GM12878 (cell line): ENCODE results near the gene NUAK1. TPM values are rescaled to one million over a fixed set of nuclear protein-coding genes. Genes with fewer than 3 reads are reported as not detected.

Experiments
- ATAC-seq: fragments of 200-7000 bp; cut with Tn5 transposase; 3 replicates; pipeline ENCODE4 v1.9.1; 2020; ENCODE audit warnings: mild to moderate bottlenecking, moderate library complexity
- BruUV-seq: library from RNA; stranded (reverse); fragments of 400-500 nt; replicated peaks from 2 replicates; lab custom pipeline; 2021; lab: Mats Ljungman, UMichigan
- CTCF ChIA-PET: fragments of 300-600 bp; sonication (Branson Sonifier 250); formaldehyde crosslinking; extraction: SDS; loops from one replicate; lab custom pipeline; 2021; ENCODE audit warnings: inconsistent platforms; lab: Yijun Ruan, JAX
- POLR2A ChIA-PET: fragments of 350-600 bp; formaldehyde crosslinking; extraction: SDS; loops from one replicate; lab custom pipeline; 2021; ENCODE audit warnings: inconsistent platforms; lab: Charles Lee
- RAD21 ChIA-PET: fragments of 300-600 bp; sonication (Branson Sonifier 250); formaldehyde crosslinking; loops from one replicate; lab custom pipeline; 2023; ENCODE audit warnings: antibody characterized with exemption; ENCODE audit not compliant: unreplicated experiment; lab: Charles Lee
- SMC1A ChIA-PET: fragments of 300-600 bp; sonication (Branson Sonifier 250); formaldehyde crosslinking; loops from one replicate; lab custom pipeline; 2023; ENCODE audit not compliant: unreplicated experiment, uncharacterized antibody; lab: Charles Lee
- DNase-seq: peaks from one replicate; pipeline ENCODE4 v3.0.0-alpha.2; 2011; ENCODE audit warnings: low read depth, low spot score
- FAIRE-seq: peaks from 3 replicates; lab custom pipeline; 2011; peaks lifted over from hg19 to GRCh38; lab: Jason Lieb, UNC
- H2AFZ ChIP-seq: 2 replicates; pipeline ENCODE4 v1.6.0; 2011; ENCODE audit warnings: low read depth, low read length, control low read depth; ENCODE audit not compliant: control insufficient read depth
- H3K27ac ChIP-seq: 2 replicates; pipeline ENCODE4 v1.5.1; 2011; ENCODE audit warnings: control low read depth; ENCODE audit not compliant: control insufficient read depth, insufficient read depth
- H3K27me3 ChIP-seq, 2 experiments: replicated peaks in 1 of 2; 2 replicates each; pipeline versions ENCODE4 v1.6.0 to v1.6.1; 2011; ENCODE audit warnings: low read length in 1 of 2; ENCODE audit not compliant: control insufficient read depth in 2 of 2, insufficient read depth in 2 of 2
- H3K36me3 ChIP-seq, 2 experiments: 2 replicates each; pipeline ENCODE4 v1.5.1; 2011; ENCODE audit warnings: low read length in 1 of 2; ENCODE audit not compliant: control insufficient read depth in 2 of 2, insufficient read depth in 2 of 2
- H3K4me1 ChIP-seq: 2 replicates; pipeline ENCODE4 v1.6.1; 2011; ENCODE audit warnings: mild to moderate bottlenecking, low read length, moderate library complexity, mixed read lengths; ENCODE audit not compliant: control insufficient read depth, insufficient read depth
- H3K4me2 ChIP-seq: 2 replicates; pipeline ENCODE4 v1.6.0; 2011; ENCODE audit warnings: control low read depth; ENCODE audit not compliant: control insufficient read depth, insufficient read depth
- H3K4me3 ChIP-seq: fragments of 200-600 bp; sonication (generic); 2 replicates; pipeline ENCODE4 v1.5.1; 2016
- H3K79me2 ChIP-seq: 2 replicates; pipeline ENCODE4 v1.6.0; 2011; ENCODE audit warnings: low read length; ENCODE audit not compliant: control insufficient read depth, insufficient read depth
- H3K9ac ChIP-seq: 2 replicates; pipeline ENCODE4 v1.8.0; 2011; ENCODE audit warnings: low read length, control low read depth, mixed read lengths; ENCODE audit not compliant: control insufficient read depth, insufficient read depth
- H3K9me3 ChIP-seq: replicated peaks from 3 replicates; pipeline ENCODE4 v1.5.1; 2011; ENCODE audit warnings: mild to moderate bottlenecking, low read length; ENCODE audit not compliant: control insufficient read depth, insufficient read depth
- H4K20me1 ChIP-seq: 2 replicates; pipeline ENCODE4 v1.6.0; 2011; ENCODE audit not compliant: control insufficient read depth, insufficient read depth
- CEBPZ ChIP-seq: fragments of 150-350 bp; IDR thresholded peaks from 2 replicates; pipeline ENCODE4 v1.6.1; 2016; ENCODE audit warnings: low read depth, low read length
- EED ChIP-seq: sonication (generic); IDR thresholded peaks from 2 replicates; pipeline ENCODE4 v1.6.1; 2016; ENCODE audit warnings: antibody characterized with exemption, low read depth
- HDGF ChIP-seq: fragments of 450-650 bp; IDR thresholded peaks from 2 replicates; pipeline ENCODE4 v1.6.1; 2016; ENCODE audit warnings: antibody characterized with exemption
- IKZF1 ChIP-seq: fragments of 450-650 bp; conservative IDR thresholded peaks from 2 replicates; pipeline ENCODE4 v1.6.1; 2017; ENCODE audit warnings: antibody characterized with exemption, mild to moderate bottlenecking
- SUZ12 ChIP-seq: fragments of 200-600 bp; sonication (generic); IDR thresholded peaks from one replicate; pipeline ENCODE4 v1.6.1; 2018; ENCODE audit warnings: antibody characterized with exemption, mild to moderate bottlenecking; ENCODE audit not compliant: unreplicated experiment
- WGBS: methylation state at CpG from one replicate; pipeline ENCODE4 v1.1.6; 2016; ENCODE audit warnings: low lambda C conversion rate; ENCODE audit not compliant: insufficient replicate concordance, insufficient coverage; ENCODE audit errors: missing lambda C conversion rate; 5-methylcytosine and 5-hydroxymethylcytosine counted together
- in situ Hi-C: fragments of 300-500 bp; cut with MboI; formaldehyde crosslinking; loops from 9 replicates; pipeline ENCODE4 v1.14.3; 2018; ENCODE audit warnings: mixed read lengths
- intact Hi-C: fragments of 100-400 bp; cut with micrococcal nuclease; formaldehyde crosslinking; loops from one replicate; pipeline ENCODE4 v1.14.2; 2022; ENCODE audit not compliant: unreplicated experiment
- polyA plus RNA-seq, 11 experiments: library from polyadenylated mRNA; depleted of rRNA in 4 of 11; unstranded in 6 of 11; stranded (reverse) in 5 of 11; fragments of >200 nt; fragmentation: Nextera tagmentation in 4 of 11; fragmentation: Illumina TruSeq in 1 of 11; extraction: Ambion mirVana in 4 of 11; extraction: Trizol in 1 of 11; gene quantifications; 1 replicate in 1 of 11; 2 replicates in 10 of 11; pipeline versions ENCODE4 v1.2.1 to v1.2.3, GENCODE V29; 2011 to 2016; ENCODE audit warnings: inconsistent platforms in 2 of 11, missing spikeins in 2 of 11, low read depth in 1 of 11
- total RNA-seq, 4 experiments: library from RNA; depleted of rRNA in 3 of 4; stranded (reverse); fragments of >200 nt in 3 of 4; fragmentation: Illumina TruSeq in 1 of 4; extraction: Trizol in 1 of 4; gene quantifications; 2 replicates each; pipeline versions ENCODE4 v1.2.1 to v1.2.3, GENCODE V29; 2013 to 2021
- TF ChIP-seq, protein P1 (sequence below): IDR thresholded peaks from 2 replicates; pipeline ENCODE4 v1.6.1; 2012; ENCODE audit warnings: low read depth, low read length, improper control_type of control experiment

Gene NUAK1
- total and polyA plus RNA-seq, 10 of the 15 experiments (the other 5 are each of a cell fraction or from before 2014, with no cell fraction given) = 0.03 to 0.42 (median 0.08) TPM; not detected in 2

- TF ChIP-seq EED = no peak
- TF ChIP-seq, protein P1, sequence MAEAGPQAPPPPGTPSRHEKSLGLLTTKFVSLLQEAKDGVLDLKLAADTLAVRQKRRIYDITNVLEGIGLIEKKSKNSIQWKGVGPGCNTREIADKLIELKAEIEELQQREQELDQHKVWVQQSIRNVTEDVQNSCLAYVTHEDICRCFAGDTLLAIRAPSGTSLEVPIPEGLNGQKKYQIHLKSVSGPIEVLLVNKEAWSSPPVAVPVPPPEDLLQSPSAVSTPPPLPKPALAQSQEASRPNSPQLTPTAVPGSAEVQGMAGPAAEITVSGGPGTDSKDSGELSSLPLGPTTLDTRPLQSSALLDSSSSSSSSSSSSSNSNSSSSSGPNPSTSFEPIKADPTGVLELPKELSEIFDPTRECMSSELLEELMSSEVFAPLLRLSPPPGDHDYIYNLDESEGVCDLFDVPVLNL = no peak
- TF ChIP-seq IKZF1 = no peak
- no peak for TF ChIP-seq SUZ12
- TF ChIP-seq CEBPZ = no peak
- TF ChIP-seq HDGF = no peak
- H3K4me2 ChIP-seq = no peak overlapping the region
- intact Hi-C loops (no loop called here), in situ Hi-C loops (no loop called here)
- H3K36me3 ChIP-seq = no peaks in the 10 kb centered on the region
- FAIRE-seq (no peak), DNase-seq (no peak), ATAC-seq (no peak)
- H3K4me3 ChIP-seq = no peak overlapping the region
- BruUV-seq = no TSS peak
- H2AFZ ChIP-seq = no peak overlapping the region
- H3K4me1 ChIP-seq = no peaks in the 10 kb centered on the region
- no peak overlapping the region for H3K27ac ChIP-seq
- no peaks in the 10 kb centered on the region for H3K79me2 ChIP-seq
- ChIA-PET CTCF (no interaction called here), POLR2A (no interaction called here), RAD21 (no interaction called here), SMC1A (no interaction called here)
- H4K20me1 ChIP-seq = no peaks in the 10 kb centered on the region
- H3K9ac ChIP-seq = no peak overlapping the region
- H3K27me3 ChIP-seq = peaks cover 2 to 3% of the 10 kb centered on the region in 2 experiments; a peak in 3 of 4 replicates
- WGBS = 32% methylated on average over 8 of the region's 8 CpGs
- no peaks in the 10 kb centered on the region for H3K9me3 ChIP-seq
These were observed 18.1 kb downstream of the NUAK1 start for GRCh38 chr12:106120519-106121105.
